ENCODE data around the gene TMEM267. TPM values are rescaled to one million over a fixed set of nuclear protein-coding genes. Genes with fewer than 3 reads are reported as not detected.

The TMEM267 gene
- total and polyA plus RNA-seq, 10 of the 15 experiments (the other 5 are each of a cell fraction or from before 2014, with no cell fraction given): 7.7 to 37.3 (median 13.3) TPM

DNA sequence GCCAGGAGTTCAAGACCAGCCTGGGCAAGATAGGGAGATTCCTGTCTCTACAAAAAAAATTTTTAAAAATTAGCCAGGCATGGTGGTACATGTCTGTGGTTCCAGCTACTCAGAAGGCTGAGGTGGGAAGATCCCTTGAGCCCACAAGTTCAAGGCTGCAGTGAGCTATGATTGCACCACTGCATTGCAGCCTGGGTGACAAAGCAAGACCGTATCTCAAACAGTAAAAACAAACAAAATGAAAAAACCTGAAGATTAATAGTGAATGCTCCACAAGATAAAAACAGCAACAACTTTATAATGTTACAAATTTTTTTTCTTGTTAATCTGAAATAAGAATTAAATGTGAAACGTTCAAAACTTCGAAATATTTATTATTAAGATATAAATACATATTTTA is 2.7 kb upstream of the TMEM267 start:
- no peak for ATAC-seq
- BruUV-seq (replicated peaks): no TSS peak
- ChIA-PET CTCF (interaction anchor here (1.0 to 3.1 kb wide), 5 partner anchors 12 to 123 kb away, joined by 3 to 20 read pairs (median 7); partner anchors contain the start of gene C5orf34), RAD21 (ENCODE audit: unreplicated experiment) (interaction anchor here (1.4 to 2.8 kb wide), 2 partner anchors 29 to 117 kb away, joined by 5 to 11 read pairs; partner anchors contain the start of genes C5orf34 and NNT), SMC1A (ENCODE audit: uncharacterized antibody, unreplicated experiment) (interaction anchor here (1.0 to 3.4 kb wide), 6 partner anchors 8 to 173 kb away, joined by 4 to 20 read pairs (median 8); partner anchors contain the start of genes C5orf34 and HMGCS1), POLR2A (interaction anchor here (3.2 to 3.4 kb wide), 2 partner anchors 28 to 68 kb away, joined by 18 to 24 read pairs; partner anchors contain the start of gene C5orf34)
- intact Hi-C loops (cut with micrococcal nuclease; ENCODE audit: unreplicated experiment) (loop anchor here (10.0 kb wide), 1 partner anchor 118 kb away; the partner anchor contains the start of gene NNT), in situ Hi-C loops (cut with MboI) (no loop called here)
- Histone ChIP-seq H2AFZ (ENCODE audit: control insufficient read depth, low read depth, low read length) (no peak overlapping the region), H3K79me2 (ENCODE audit: control insufficient read depth, insufficient read depth, low read length) (peaks cover 19% of the 10 kb centered on the region), H3K9ac (ENCODE audit: control insufficient read depth, insufficient read depth, low read length) (no peak overlapping the region), H3K27me3 (replicated peaks in 1 of 2; ENCODE audit: control insufficient read depth in 2 of 2, insufficient read depth in 2 of 2, low read length in 1 of 2) (no peaks in the 10 kb centered on the region), H3K4me2 (ENCODE audit: control insufficient read depth, insufficient read depth) (no peak overlapping the region), H3K4me3 (no peak overlapping the region), H3K9me3 (replicated peaks; ENCODE audit: control insufficient read depth, insufficient read depth, low read length) (no peaks in the 10 kb centered on the region), H3K27ac (ENCODE audit: control insufficient read depth, insufficient read depth) (no peak overlapping the region), H4K20me1 (ENCODE audit: control insufficient read depth, insufficient read depth) (no peaks in the 10 kb centered on the region), H3K4me1 (ENCODE audit: control insufficient read depth, insufficient read depth, low read length) (peaks cover 3% of the 10 kb centered on the region), H3K36me3 (ENCODE audit: control insufficient read depth in 2 of 2, insufficient read depth in 2 of 2, low read length in 1 of 2) (peaks cover 0 to 7% of the 10 kb centered on the region in 2 experiments; a peak in 1 of 4 replicates)
- 55% methylated on average over 3 of the region's 3 CpGs for WGBS (ENCODE audit: insufficient coverage, insufficient replicate concordance, low lambda C conversion rate, missing lambda C conversion rate)
- DNase-seq (ENCODE audit: low read depth, low spot score): no peak
- no peak for FAIRE-seq
- TF ChIP-seq SREBF2 (IDR thresholded peaks at IDR 0.05; ENCODE audit: low read length): no peak

DNA sequence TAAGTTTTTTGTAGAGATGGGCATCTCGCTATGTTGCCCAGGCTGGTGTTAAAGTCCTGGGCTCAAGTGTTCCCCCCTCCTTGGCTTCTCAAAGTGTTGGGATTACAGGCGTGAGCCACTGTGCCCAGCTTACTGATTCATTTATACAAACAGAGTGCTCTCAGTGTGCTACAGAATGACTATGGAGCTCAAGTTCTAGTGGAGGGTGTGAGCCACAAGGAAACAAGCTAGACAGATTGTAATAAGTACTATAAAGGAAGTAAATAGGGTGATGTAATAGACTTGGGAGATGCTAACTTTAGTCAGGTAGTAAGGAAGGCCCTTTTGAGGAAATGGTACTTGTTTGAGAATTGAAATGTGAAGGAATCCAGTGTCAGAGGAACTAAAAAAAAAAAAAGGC is 1.7 kb upstream of the TMEM267 start:
- ChIA-PET CTCF (interaction anchor here (0.6 to 4.1 kb wide), 18 partner anchors 10 to 378 kb away, joined by 3 to 20 read pairs (median 7); partner anchors contain the start of genes C5orf34, HMGCS1, NNT and ZNF131), RAD21 (ENCODE audit: unreplicated experiment) (interaction anchor here (1.1 to 2.8 kb wide), 7 partner anchors 12 to 365 kb away, joined by 5 to 19 read pairs (median 11); partner anchors contain the start of genes C5orf34, CCL28, NNT and ZNF131), POLR2A (interaction anchor here (0.5 to 3.4 kb wide), 6 partner anchors 12 to 511 kb away, joined by 3 to 24 read pairs (median 12); partner anchors contain the start of gene C5orf34), SMC1A (ENCODE audit: uncharacterized antibody, unreplicated experiment) (interaction anchor here (1.0 to 3.4 kb wide), 10 partner anchors 9 to 416 kb away, joined by 3 to 20 read pairs (median 5); partner anchors contain the start of genes C5orf34 and HMGCS1)
- FAIRE-seq (no peak), DNase-seq (ENCODE audit: low read depth, low spot score) (no peak), ATAC-seq (no peak)
- TF ChIP-seq LARP7 (IDR thresholded peaks at IDR 0.05): no peak
- no peak for TF ChIP-seq PAX5 (IDR thresholded peaks at IDR 0.05; ENCODE audit: borderline replicate concordance, low read depth, low read length)
- TF ChIP-seq, protein P1, sequence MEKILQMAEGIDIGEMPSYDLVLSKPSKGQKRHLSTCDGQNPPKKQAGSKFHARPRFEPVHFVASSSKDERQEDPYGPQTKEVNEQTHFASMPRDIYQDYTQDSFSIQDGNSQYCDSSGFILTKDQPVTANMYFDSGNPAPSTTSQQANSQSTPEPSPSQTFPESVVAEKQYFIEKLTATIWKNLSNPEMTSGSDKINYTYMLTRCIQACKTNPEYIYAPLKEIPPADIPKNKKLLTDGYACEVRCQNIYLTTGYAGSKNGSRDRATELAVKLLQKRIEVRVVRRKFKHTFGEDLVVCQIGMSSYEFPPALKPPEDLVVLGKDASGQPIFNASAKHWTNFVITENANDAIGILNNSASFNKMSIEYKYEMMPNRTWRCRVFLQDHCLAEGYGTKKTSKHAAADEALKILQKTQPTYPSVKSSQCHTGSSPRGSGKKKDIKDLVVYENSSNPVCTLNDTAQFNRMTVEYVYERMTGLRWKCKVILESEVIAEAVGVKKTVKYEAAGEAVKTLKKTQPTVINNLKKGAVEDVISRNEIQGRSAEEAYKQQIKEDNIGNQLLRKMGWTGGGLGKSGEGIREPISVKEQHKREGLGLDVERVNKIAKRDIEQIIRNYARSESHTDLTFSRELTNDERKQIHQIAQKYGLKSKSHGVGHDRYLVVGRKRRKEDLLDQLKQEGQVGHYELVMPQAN (conservative IDR thresholded peaks at IDR 0.05): no peak
- no peak for TF ChIP-seq CEBPB (IDR thresholded peaks at IDR 0.05; ENCODE audit: borderline replicate concordance in 1 of 2, low read depth in 2 of 2, low read length in 2 of 2)
- H3K9me3 ChIP-seq (replicated peaks; ENCODE audit: control insufficient read depth, insufficient read depth, low read length): no peaks in the 10 kb centered on the region
- no TSS peak for BruUV-seq (replicated peaks)
- peaks cover 0 to 7% of the 10 kb centered on the region in 2 experiments; a peak in 1 of 4 replicates for H3K36me3 ChIP-seq (ENCODE audit: control insufficient read depth in 2 of 2, insufficient read depth in 2 of 2, low read length in 1 of 2)
- no peak overlapping the region for H3K4me2 ChIP-seq (ENCODE audit: control insufficient read depth, insufficient read depth)
- in situ Hi-C loops (cut with MboI): no loop called here
- H2AFZ ChIP-seq (ENCODE audit: control insufficient read depth, low read depth, low read length): no peak overlapping the region
- 96% methylated on average over 2 of the region's 2 CpGs for WGBS (ENCODE audit: insufficient coverage, insufficient replicate concordance, low lambda C conversion rate, missing lambda C conversion rate)
- intact Hi-C loops (cut with micrococcal nuclease; ENCODE audit: unreplicated experiment): loop anchor here (2.0 to 10.0 kb wide), 2 partner anchors 119 to 381 kb away; partner anchors contain the start of gene NNT
- peaks cover 3% of the 10 kb centered on the region for H3K4me1 ChIP-seq (ENCODE audit: control insufficient read depth, insufficient read depth, low read length)
- H4K20me1 ChIP-seq (ENCODE audit: control insufficient read depth, insufficient read depth): no peaks in the 10 kb centered on the region
- no peak overlapping the region for H3K9ac ChIP-seq (ENCODE audit: control insufficient read depth, insufficient read depth, low read length)
- no peaks in the 10 kb centered on the region for H3K27me3 ChIP-seq (replicated peaks in 1 of 2; ENCODE audit: control insufficient read depth in 2 of 2, insufficient read depth in 2 of 2, low read length in 1 of 2)
- H3K79me2 ChIP-seq (ENCODE audit: control insufficient read depth, insufficient read depth, low read length): peaks cover 21% of the 10 kb centered on the region
- H3K27ac ChIP-seq (ENCODE audit: control insufficient read depth, insufficient read depth): no peak overlapping the region
- no peak overlapping the region for H3K4me3 ChIP-seq

Data from GM12878 (cell line).